HepG2 (cell line): ENCODE results near the gene CASP5. TPM values are rescaled to one million over a fixed set of nuclear protein-coding genes. Genes with fewer than 3 reads are reported as not detected.
A peak's percentile ranks its signal among the peaks of the same experiment; 100 is the strongest.

Experiments used
- CEBPB ChIP-seq: IDR thresholded peaks from 2 replicates; pipeline ENCODE4 v1.6.1; 2011; ENCODE audit warnings: low read depth, low read length, improper control_type of control experiment, borderline replicate concordance
- DMAP1 ChIP-seq: IDR thresholded peaks from 2 replicates; pipeline ENCODE4 v1.6.1; 2016
- E2F1 ChIP-seq: sonication (generic); formaldehyde crosslinking; IDR thresholded peaks from 2 replicates; pipeline ENCODE4 v1.5.0; 2020; ENCODE audit warnings: missing genetic modification reagents
- ELF1 ChIP-seq: sonication (generic); formaldehyde crosslinking; IDR thresholded peaks from 2 replicates; pipeline ENCODE4 v1.4.0; 2020; ENCODE audit warnings: missing genetic modification reagents
- PAXIP1 ChIP-seq: sonication (generic); formaldehyde crosslinking; conservative IDR thresholded peaks from 2 replicates; pipeline ENCODE4 v1.4.0; 2020; ENCODE audit warnings: mild to moderate bottlenecking, missing genetic modification reagents, moderate library complexity
- RERE ChIP-seq: IDR thresholded peaks from 2 replicates; pipeline ENCODE4 v1.6.1; 2016; ENCODE audit warnings: low read depth, missing genetic modification reagents, missing compliant biosample characterization
- SP140L ChIP-seq: sonication (generic); formaldehyde crosslinking; IDR thresholded peaks from 2 replicates; pipeline ENCODE4 v1.4.0; 2020; ENCODE audit warnings: missing genetic modification reagents, borderline replicate concordance
- THRA ChIP-seq: sonication (generic); formaldehyde crosslinking; IDR thresholded peaks from 2 replicates; pipeline ENCODE4 v1.4.0; 2020; ENCODE audit warnings: missing genetic modification reagents, borderline replicate concordance
- TRAFD1 ChIP-seq: sonication (generic); formaldehyde crosslinking; IDR thresholded peaks from 2 replicates; pipeline ENCODE4 v1.5.1; 2020; ENCODE audit warnings: missing genetic modification reagents, mild to moderate bottlenecking, borderline replicate concordance
- ZEB1 ChIP-seq: IDR thresholded peaks from 2 replicates; pipeline ENCODE4 v1.6.1; 2012; ENCODE audit warnings: mild to moderate bottlenecking, low read depth, inconsistent platforms; ENCODE audit not compliant: insufficient replicate concordance
- ZNF143 ChIP-seq: sonication (generic); formaldehyde crosslinking; IDR thresholded peaks from 2 replicates; pipeline ENCODE4 v1.4.0; 2020; ENCODE audit warnings: missing genetic modification reagents
- ZNF225 ChIP-seq: sonication (generic); formaldehyde crosslinking; IDR thresholded peaks from 2 replicates; pipeline ENCODE4 v1.4.0; 2020; ENCODE audit warnings: mild to moderate bottlenecking, missing genetic modification reagents
- ZNF350 ChIP-seq: sonication (generic); formaldehyde crosslinking; IDR thresholded peaks from 2 replicates; pipeline ENCODE4 v1.4.0; 2020; ENCODE audit warnings: mild to moderate bottlenecking, low read depth, missing genetic modification reagents, borderline replicate concordance
- ZNF572 ChIP-seq: sonication (generic); formaldehyde crosslinking; IDR thresholded peaks from 2 replicates; pipeline ENCODE4 v1.5.1; 2020; ENCODE audit warnings: mild to moderate bottlenecking, missing genetic modification reagents
- polyA plus RNA-seq, 8 experiments: library from polyadenylated mRNA; depleted of rRNA in 3 of 8; stranded (reverse) in 7 of 8; unstranded in 1 of 8; fragments of >200 nt; fragmentation: Illumina TruSeq in 4 of 8; extraction: Trizol in 4 of 8; gene quantifications; 2 replicates each; pipeline versions ENCODE4 v1.2.1 to v1.2.3, GENCODE V29; 2011 to 2016; ENCODE audit warnings: low read depth in 4 of 8, missing spikeins in 1 of 8, mixed read lengths in 1 of 8; ENCODE audit not compliant: insufficient read depth in 1 of 8
- total RNA-seq, 5 experiments: library from RNA; depleted of rRNA; stranded (reverse); fragments of >200 nt; fragmentation: Illumina TruSeq; extraction: Trizol; gene quantifications; 2 replicates each; pipeline ENCODE4 v1.2.3, GENCODE V29; 2016; ENCODE audit warnings: low read depth in 1 of 5

CASP5 gene
- total and polyA plus RNA-seq, 2 of the 13 experiments (the other 11 are each of a cell fraction or from before 2014, with no cell fraction given) = not detected

- no peak for TF ChIP-seq TRAFD1
- no peak; the same call in 1 of the 2 replicates for TF ChIP-seq PAXIP1 (CRISPR knock-in tag)
- no peak for TF ChIP-seq DMAP1 (CRISPR knock-in tag)
- no peak for TF ChIP-seq ZNF572 (CRISPR knock-in tag)
- peak; percentile 60 for TF ChIP-seq ZEB1
- TF ChIP-seq ZNF143 (CRISPR knock-in tag) = no peak
- TF ChIP-seq ZNF225 = 0 out of 2 replicates have a peak, but pooled peaks have one; percentile 24
- TF ChIP-seq ELF1 = no peak
- no peak for TF ChIP-seq RERE (CRISPR knock-in tag)
- TF ChIP-seq E2F1 = no peak
- TF ChIP-seq SP140L (CRISPR knock-in tag) = no peak
- TF ChIP-seq THRA (CRISPR knock-in tag) = no peak
- peak; percentile 56; the same call in 1 of the 2 replicates for TF ChIP-seq ZNF350 (CRISPR knock-in tag)
- no peak for TF ChIP-seq CEBPB
Measured at GRCh38 chr11:104968856-104969776, 53.9 kb downstream of the CASP5 start (continued).
